T-helper 2 cell treated with Interferon-gamma antibody and Interleukin-4, amounts not matched to agents 5 μg/mL and 100 μg/mL, for 36 hours (primary cell): Measurements from ENCODE around the gene GPR15LG.

Experiments
- DNase-seq: peaks from one replicate; pipeline ENCODE4 v3.0.0; 2021; ENCODE audit warnings: low spot score
- H3K27ac Mint-ChIP-seq: one replicate; pipeline ENCODE4 v1.8.0; 2021; ENCODE audit warnings: mild to moderate bottlenecking, mixed read lengths
- H3K27me3 Mint-ChIP-seq: one replicate; pipeline ENCODE4 v1.8.0; 2021; ENCODE audit warnings: low read depth, mixed read lengths
- H3K36me3 Mint-ChIP-seq: one replicate; pipeline ENCODE4 v1.8.0; 2021; ENCODE audit warnings: low read depth, mixed read lengths
- H3K4me1 Mint-ChIP-seq: one replicate; pipeline ENCODE4 v1.8.0; 2021; ENCODE audit warnings: low read depth, mixed read lengths
- H3K4me3 Mint-ChIP-seq: one replicate; pipeline ENCODE4 v1.8.0; 2022; ENCODE audit warnings: mild to moderate bottlenecking, moderate library complexity, mixed read lengths
- H3K9me3 Mint-ChIP-seq: one replicate; pipeline ENCODE4 v1.8.0; 2021; ENCODE audit warnings: mixed read lengths

GPR15LG gene

GRCh38 chr10:84204122-84204521 lies 30.5 kb downstream of the GPR15LG start:
- peaks cover 11% of the 10 kb centered on the region for H3K27me3 Mint-ChIP-seq
- no peaks in the 10 kb centered on the region for H3K4me1 Mint-ChIP-seq
- no peaks in the 10 kb centered on the region for H3K9me3 Mint-ChIP-seq
- H3K27ac Mint-ChIP-seq = no peak overlapping the region
- DNase-seq = no peak
- no peak overlapping the region for H3K4me3 Mint-ChIP-seq
- H3K36me3 Mint-ChIP-seq = no peaks in the 10 kb centered on the region

DNA sequence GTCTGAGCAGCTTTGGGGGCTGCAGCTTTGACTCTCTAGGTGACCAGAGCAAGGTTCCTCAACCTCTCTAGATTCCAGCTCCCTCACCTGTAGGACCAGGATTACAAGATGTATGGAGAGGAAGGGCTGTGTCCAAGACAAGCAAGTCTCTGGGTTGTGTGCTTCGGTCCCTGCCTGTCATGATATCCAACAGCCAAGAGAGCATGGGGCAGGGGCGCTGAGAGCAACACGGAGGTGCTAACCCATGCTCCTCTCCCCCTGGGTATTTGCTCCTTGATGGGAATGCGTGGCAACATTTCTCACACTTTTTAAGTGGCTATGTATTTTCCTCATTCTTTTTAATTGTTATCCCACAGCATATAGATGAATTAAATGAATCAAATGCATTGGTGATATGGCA lies 31.0 kb downstream of the GPR15LG start:
- DNase-seq = no peak
- no peaks in the 10 kb centered on the region for H3K4me1 Mint-ChIP-seq
- H3K9me3 Mint-ChIP-seq = no peaks in the 10 kb centered on the region
- H3K27ac Mint-ChIP-seq = no peak overlapping the region
- peaks cover 8% of the 10 kb centered on the region for H3K27me3 Mint-ChIP-seq
- H3K36me3 Mint-ChIP-seq = no peaks in the 10 kb centered on the region
- H3K4me3 Mint-ChIP-seq = no peak overlapping the region

DNA sequence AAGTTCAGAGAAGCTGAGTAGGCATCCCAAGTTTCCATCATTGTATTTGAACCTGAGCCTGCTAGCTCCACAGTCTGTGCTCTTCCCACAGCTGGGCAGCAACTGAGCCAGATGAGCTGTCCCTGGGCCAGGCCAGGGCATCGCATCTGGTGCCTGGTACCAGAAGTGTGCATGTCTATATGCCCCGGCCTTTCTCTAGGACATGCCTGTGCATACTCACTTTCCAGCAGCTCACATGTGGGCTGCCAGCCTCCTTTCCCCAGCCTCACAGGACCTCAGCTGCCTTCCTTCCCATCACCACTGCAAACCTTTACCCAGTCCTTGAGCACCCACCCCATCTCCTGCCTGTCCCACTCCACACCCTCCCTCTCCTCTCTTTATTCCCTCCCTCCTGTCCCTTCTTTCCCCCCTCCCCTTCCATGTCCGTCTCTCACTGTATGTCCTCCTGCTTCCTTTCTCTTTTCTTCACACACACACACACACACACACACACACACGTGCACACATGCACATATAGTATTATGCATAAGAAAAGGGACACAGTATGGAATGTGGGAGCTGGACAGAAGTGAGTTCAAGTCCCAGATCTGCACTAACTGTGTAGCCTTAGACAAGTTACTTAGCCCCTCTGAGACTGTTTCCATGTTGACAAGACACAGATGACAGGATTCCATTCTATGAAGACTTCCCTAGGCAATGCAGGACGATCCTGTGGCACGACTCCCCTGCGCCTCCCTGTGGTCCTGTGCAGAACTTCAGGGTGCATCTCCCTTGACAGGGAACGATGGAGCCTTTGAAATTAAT lies 31.6 kb downstream of the GPR15LG start:
- Mint-ChIP-seq H3K4me3 (no peak overlapping the region), H3K9me3 (no peaks in the 10 kb centered on the region), H3K27ac (no peak overlapping the region), H3K4me1 (no peaks in the 10 kb centered on the region), H3K27me3 (peaks cover 7% of the 10 kb centered on the region), H3K36me3 (no peaks in the 10 kb centered on the region)
- peak; percentile 29 for DNase-seq

DNA sequence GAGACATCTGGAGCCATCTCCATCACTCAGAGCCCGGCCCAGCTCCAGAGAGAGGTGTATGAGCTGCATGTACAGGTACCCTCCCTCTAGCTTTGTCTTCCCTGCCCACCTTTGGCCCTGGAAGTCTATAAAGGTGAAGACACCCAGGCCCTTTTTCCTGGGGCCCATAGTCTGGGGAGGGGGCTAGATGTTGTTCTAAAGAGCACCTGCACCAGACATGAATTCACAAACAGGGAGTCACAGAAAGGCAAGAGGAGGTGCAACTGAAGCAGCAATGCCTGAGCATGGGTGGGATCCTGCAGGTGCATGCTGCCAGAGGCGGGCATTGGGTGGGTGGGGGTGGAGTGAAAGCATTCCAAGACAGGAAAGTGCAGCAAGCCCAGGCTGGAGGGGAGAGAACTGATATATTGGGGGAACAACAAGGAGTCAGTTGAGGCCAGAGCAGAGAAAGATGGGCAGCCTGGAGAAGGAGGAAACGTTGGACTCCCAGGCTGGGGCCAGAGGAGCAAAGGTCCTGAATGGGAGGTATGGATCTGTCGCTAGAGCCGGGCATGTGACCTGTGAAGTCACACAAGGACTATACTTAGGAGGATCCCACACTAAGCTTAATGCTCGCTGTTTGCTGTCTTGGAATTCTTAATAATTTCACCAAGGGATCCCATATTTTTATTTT lies 32.4 kb downstream of the GPR15LG start:
- no peaks in the 10 kb centered on the region for H3K4me1 Mint-ChIP-seq
- no peak for DNase-seq

DNA sequence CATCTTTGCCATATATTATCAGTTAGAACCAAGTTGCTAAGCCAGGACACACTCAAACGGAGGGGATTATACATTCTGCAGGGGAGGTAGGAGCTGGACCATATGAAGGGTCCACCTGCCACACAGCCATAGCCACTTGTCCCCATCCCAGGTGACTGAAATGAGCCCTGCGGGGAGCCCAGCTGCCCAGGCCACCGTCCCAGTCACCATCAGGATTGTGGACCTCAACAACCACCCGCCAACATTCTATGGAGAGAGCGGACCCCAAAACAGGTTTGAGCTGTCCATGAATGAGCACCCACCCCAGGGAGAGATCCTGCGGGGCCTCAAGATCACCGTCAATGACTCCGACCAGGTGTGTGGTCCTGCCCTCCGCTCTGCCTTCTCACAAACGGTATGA lies 34.4 kb downstream of the GPR15LG start:
- H3K4me3 Mint-ChIP-seq = no peak overlapping the region
- no peaks in the 10 kb centered on the region for H3K36me3 Mint-ChIP-seq
- no peaks in the 10 kb centered on the region for H3K9me3 Mint-ChIP-seq
- no peak for DNase-seq
- H3K27me3 Mint-ChIP-seq = peaks cover 6% of the 10 kb centered on the region
- no peak overlapping the region for H3K27ac Mint-ChIP-seq
- H3K4me1 Mint-ChIP-seq = no peaks in the 10 kb centered on the region

More for the DNA sequence above, 32.4 kb downstream of the GPR15LG start:
- Mint-ChIP-seq H3K4me3 (no peak overlapping the region), H3K27me3 (peaks cover 6% of the 10 kb centered on the region), H3K9me3 (no peaks in the 10 kb centered on the region), H3K27ac (no peak overlapping the region), H3K36me3 (no peaks in the 10 kb centered on the region)

DNA sequence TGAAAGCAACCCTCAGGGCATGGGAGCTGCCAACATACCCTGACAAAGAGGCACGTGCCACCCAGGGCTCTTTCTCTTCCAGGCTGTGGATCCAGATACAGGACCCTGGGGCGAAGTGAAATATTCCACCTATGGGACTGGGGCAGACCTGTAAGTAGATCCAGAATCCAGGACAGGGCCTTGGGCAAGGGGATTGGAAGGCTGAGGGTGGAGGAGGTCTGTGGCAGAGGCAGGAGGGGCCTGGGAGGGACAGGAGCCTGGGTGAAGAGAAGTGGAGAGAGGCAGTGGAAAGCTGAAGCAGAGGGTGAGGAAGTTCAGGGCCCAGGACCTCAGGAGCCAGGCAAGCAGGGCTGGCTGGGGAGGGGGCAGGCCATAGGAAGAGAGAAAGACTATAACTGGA lies 38.0 kb downstream of the GPR15LG start:
- no peak for DNase-seq
- Mint-ChIP-seq H3K27me3 (peaks cover 6% of the 10 kb centered on the region), H3K9me3 (no peaks in the 10 kb centered on the region), H3K27ac (no peak overlapping the region), H3K4me1 (peaks cover 2% of the 10 kb centered on the region), H3K4me3 (no peak overlapping the region), H3K36me3 (no peaks in the 10 kb centered on the region)

DNA sequence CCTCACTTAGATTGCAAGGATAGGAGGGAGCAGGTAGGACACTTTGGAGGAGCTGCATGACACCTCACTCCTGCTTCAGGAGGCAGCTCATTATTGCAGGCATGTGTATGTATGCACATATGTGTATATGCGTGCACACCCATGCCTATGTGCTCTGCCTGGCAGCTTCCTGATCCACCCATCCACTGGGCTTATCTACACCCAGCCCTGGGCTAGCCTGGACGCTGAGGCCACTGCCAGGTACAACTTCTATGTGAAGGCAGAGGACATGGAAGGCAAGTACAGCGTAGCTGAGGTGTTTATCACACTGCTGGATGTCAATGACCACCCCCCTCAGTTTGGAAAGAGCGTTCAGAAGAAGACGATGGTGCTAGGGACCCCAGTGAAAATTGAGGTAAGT lies 38.4 kb downstream of the GPR15LG start:
- Mint-ChIP-seq H3K36me3 (no peaks in the 10 kb centered on the region), H3K27me3 (peaks cover 4% of the 10 kb centered on the region), H3K9me3 (no peaks in the 10 kb centered on the region), H3K27ac (no peak overlapping the region), H3K4me3 (no peak overlapping the region), H3K4me1 (peaks cover 2% of the 10 kb centered on the region)
- no peak for DNase-seq

GRCh38 chr10:84213076-84213475 lies 39.5 kb downstream of the GPR15LG start:
- no peaks in the 10 kb centered on the region for H3K27me3 Mint-ChIP-seq
- H3K27ac Mint-ChIP-seq = no peak overlapping the region
- H3K9me3 Mint-ChIP-seq = no peaks in the 10 kb centered on the region
- peaks cover 2% of the 10 kb centered on the region for H3K4me1 Mint-ChIP-seq
- H3K4me3 Mint-ChIP-seq = no peak overlapping the region
- H3K36me3 Mint-ChIP-seq = no peaks in the 10 kb centered on the region
- DNase-seq = no peak

DNA sequence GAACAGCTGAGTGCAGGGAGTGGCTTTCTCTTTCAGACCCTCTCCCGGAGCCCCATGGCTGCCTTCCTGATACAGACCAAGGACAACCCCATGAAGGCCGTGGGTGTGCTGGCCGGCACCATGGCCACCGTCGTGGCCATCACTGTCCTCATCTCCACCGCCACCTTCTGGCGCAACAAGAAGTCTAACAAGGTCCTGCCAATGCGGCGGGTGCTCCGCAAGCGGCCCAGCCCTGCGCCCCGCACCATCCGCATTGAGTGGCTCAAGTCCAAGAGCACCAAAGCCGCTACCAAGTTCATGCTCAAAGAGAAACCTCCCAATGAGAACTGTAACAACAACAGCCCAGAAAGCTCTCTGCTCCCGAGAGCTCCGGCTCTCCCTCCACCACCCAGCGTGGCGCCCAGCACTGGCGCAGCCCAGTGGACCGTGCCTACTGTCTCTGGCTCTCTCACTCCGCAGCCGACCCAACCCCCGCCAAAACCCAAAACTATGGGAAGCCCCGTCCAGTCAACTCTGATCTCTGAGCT lies 40.5 kb downstream of the GPR15LG start:
- Mint-ChIP-seq H3K4me1 (peaks cover 2% of the 10 kb centered on the region), H3K27ac (no peak overlapping the region), H3K4me3 (peak overlapping the region; percentile 33), H3K9me3 (peaks cover under 1% of the 10 kb centered on the region), H3K36me3 (no peaks in the 10 kb centered on the region), H3K27me3 (no peaks in the 10 kb centered on the region)
- DNase-seq = no peak

- peak; percentile 16 for DNase-seq
- no peaks in the 10 kb centered on the region for H3K27me3 Mint-ChIP-seq
- peaks cover 2% of the 10 kb centered on the region for H3K4me1 Mint-ChIP-seq
- peak overlapping the region; percentile 33 for H3K4me3 Mint-ChIP-seq
- H3K9me3 Mint-ChIP-seq = peaks cover 6% of the 10 kb centered on the region
- H3K27ac Mint-ChIP-seq = no peak overlapping the region
- H3K36me3 Mint-ChIP-seq = no peaks in the 10 kb centered on the region
These were observed 41.1 kb downstream of the GPR15LG start for GRCh38 chr10:84214612-84215235.

DNA sequence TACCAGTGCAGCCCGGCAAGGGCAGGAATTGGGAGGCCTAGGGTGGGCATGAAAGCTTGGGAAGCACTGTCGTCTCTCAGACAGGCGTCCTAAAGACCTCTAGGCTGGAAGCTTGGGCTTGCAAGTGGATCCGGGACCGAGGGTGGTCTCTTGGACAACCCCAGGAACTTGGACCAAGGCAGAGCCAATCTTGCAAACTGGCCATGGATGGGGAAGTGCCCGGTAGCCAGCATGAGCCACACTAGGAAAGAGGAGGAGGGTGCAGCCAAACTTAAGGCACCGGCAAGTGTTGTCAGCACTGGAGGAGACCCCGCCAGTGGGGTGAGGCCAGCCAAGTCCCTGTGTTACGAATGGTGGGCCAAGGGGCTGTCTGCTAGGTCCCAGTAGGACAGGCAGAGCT lies 43.2 kb downstream of the GPR15LG start:
- peaks cover 6% of the 10 kb centered on the region for H3K9me3 Mint-ChIP-seq
- no peak overlapping the region for H3K4me3 Mint-ChIP-seq
- H3K27ac Mint-ChIP-seq = no peak overlapping the region
- H3K27me3 Mint-ChIP-seq = no peaks in the 10 kb centered on the region
- no peaks in the 10 kb centered on the region for H3K36me3 Mint-ChIP-seq
- peaks cover 2% of the 10 kb centered on the region for H3K4me1 Mint-ChIP-seq
- DNase-seq = no peak

GRCh38 chr10:84217746-84218145 lies 44.1 kb downstream of the GPR15LG start:
- DNase-seq = no peak
- no peak overlapping the region for H3K27ac Mint-ChIP-seq
- H3K4me1 Mint-ChIP-seq = peaks cover 2% of the 10 kb centered on the region
- no peak overlapping the region for H3K4me3 Mint-ChIP-seq
- H3K27me3 Mint-ChIP-seq = no peaks in the 10 kb centered on the region
- no peaks in the 10 kb centered on the region for H3K36me3 Mint-ChIP-seq
- peaks cover 6% of the 10 kb centered on the region for H3K9me3 Mint-ChIP-seq

- Mint-ChIP-seq H3K9me3 (peaks cover 6% of the 10 kb centered on the region), H3K4me1 (no peaks in the 10 kb centered on the region), H3K27me3 (no peaks in the 10 kb centered on the region), H3K4me3 (no peak overlapping the region), H3K36me3 (no peaks in the 10 kb centered on the region), H3K27ac (no peak overlapping the region)
- DNase-seq = no peak
These were observed 48.3 kb downstream of the GPR15LG start for GRCh38 chr10:84221916-84222315.

- H3K4me1 Mint-ChIP-seq = no peaks in the 10 kb centered on the region
- DNase-seq = no peak
These were observed 50.9 kb downstream of the GPR15LG start for GRCh38 chr10:84224411-84225028.

More at GRCh38 chr10:84224411-84225028, 50.9 kb downstream of the GPR15LG start:
- no peak overlapping the region for H3K27ac Mint-ChIP-seq
- H3K9me3 Mint-ChIP-seq = peaks cover 1% of the 10 kb centered on the region
- no peaks in the 10 kb centered on the region for H3K27me3 Mint-ChIP-seq
- no peak overlapping the region for H3K4me3 Mint-ChIP-seq
- H3K36me3 Mint-ChIP-seq = no peaks in the 10 kb centered on the region
